Measurements from ENCODE around the gene TBC1D8. TPM values are rescaled to one million over a fixed set of nuclear protein-coding genes. Genes with fewer than 3 reads are reported as not detected.

TBC1D8 gene
- total RNA-seq, 1 experiment from 2014 or later, result 48.1 TPM

DNA sequence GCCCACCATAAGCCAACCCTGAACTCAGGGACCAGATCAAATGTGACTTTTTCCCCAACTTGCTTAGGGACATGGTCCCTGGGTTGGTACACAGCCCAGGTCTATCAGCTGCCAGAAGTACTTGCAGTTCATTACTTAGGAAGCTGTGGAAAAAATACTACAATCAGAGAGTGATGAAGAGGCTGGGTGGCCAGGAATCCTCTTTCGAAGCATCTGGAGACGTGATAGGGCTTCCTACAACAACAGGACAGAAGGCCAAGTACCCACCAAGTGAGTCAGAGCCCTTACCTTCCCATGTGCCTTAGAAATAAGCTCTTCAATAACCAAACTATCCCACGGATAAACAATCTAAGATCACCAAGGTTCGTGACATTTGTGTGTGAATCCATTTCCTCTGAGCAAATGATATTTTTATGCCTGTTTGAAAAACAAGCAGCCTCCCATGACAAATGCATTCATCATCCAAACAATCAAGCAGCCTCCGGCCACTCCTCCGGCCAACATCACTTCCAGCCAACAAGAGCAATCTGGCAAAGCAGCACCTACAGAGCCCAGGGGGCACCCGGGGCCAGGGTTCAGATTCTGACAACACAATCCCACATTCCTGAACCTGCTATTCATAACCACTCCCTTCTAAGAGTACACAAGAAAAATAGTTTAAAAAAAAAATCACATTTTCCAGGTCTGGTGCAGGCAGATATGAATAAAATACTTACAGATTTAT lies 26.4 kb downstream of the TBC1D8 start:
- peak; percentile 98 for DNase-seq (ENCODE audit: unreplicated experiment)
- peaks cover 7% of the 10 kb centered on the region for H3K9me3 Mint-ChIP-seq (ENCODE audit: unreplicated experiment)
- no TSS peak for BruUV-seq (replicated peaks)
- peak overlapping the region; percentile 64 for H3K4me3 Mint-ChIP-seq (ENCODE audit: unreplicated experiment)
- POLR2A ChIA-PET, result interaction anchor here (0.6 to 10.8 kb wide), 21 partner anchors 11 to 563 kb away, joined by 3 to 275 read pairs (median 4); partner anchors contain the start of genes CNOT11 and TBC1D8
- peaks cover 71% of the 10 kb centered on the region for H3K4me1 Mint-ChIP-seq (ENCODE audit: insufficient read depth, unreplicated experiment)
- peak overlapping the region; percentile 96 for H3K27ac Mint-ChIP-seq (ENCODE audit: low read depth, unreplicated experiment)
- H3K36me3 Mint-ChIP-seq (ENCODE audit: insufficient read depth, unreplicated experiment), result peaks cover 29% of the 10 kb centered on the region
- intact Hi-C loops (cut with micrococcal nuclease), result loop anchor here (2.0 to 5.0 kb wide), 2 partner anchors 26 to 78 kb away; partner anchors contain the start of gene TBC1D8
- TF ChIP-seq, protein P1, sequence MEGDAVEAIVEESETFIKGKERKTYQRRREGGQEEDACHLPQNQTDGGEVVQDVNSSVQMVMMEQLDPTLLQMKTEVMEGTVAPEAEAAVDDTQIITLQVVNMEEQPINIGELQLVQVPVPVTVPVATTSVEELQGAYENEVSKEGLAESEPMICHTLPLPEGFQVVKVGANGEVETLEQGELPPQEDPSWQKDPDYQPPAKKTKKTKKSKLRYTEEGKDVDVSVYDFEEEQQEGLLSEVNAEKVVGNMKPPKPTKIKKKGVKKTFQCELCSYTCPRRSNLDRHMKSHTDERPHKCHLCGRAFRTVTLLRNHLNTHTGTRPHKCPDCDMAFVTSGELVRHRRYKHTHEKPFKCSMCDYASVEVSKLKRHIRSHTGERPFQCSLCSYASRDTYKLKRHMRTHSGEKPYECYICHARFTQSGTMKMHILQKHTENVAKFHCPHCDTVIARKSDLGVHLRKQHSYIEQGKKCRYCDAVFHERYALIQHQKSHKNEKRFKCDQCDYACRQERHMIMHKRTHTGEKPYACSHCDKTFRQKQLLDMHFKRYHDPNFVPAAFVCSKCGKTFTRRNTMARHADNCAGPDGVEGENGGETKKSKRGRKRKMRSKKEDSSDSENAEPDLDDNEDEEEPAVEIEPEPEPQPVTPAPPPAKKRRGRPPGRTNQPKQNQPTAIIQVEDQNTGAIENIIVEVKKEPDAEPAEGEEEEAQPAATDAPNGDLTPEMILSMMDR (IDR thresholded peaks at IDR 0.05; ENCODE audit: unreplicated experiment), result no peak
- H3K27me3 Mint-ChIP-seq (ENCODE audit: insufficient read depth, unreplicated experiment), result no peaks in the 10 kb centered on the region
- CTCF ChIA-PET, result interaction anchor here (0.6 to 5.5 kb wide), 9 partner anchors 10 to 81 kb away, joined by 3 to 40 read pairs (median 4); partner anchors contain the start of gene TBC1D8

GRCh38 chr2:101123795-101124471 lies 27.2 kb downstream of the TBC1D8 start:
- peaks cover 34% of the 10 kb centered on the region for H3K36me3 Mint-ChIP-seq (ENCODE audit: insufficient read depth, unreplicated experiment)
- TF ChIP-seq, protein P1 (IDR thresholded peaks at IDR 0.05; ENCODE audit: unreplicated experiment), result no peak
- no peak for DNase-seq (ENCODE audit: unreplicated experiment)
- H3K4me3 Mint-ChIP-seq (ENCODE audit: unreplicated experiment), result peak overlapping the region; percentile 64
- ChIA-PET CTCF (interaction anchor here (0.6 to 5.5 kb wide), 9 partner anchors 9 to 113 kb away, joined by 3 to 40 read pairs (median 3); partner anchors contain the start of gene TBC1D8), POLR2A (interaction anchor here (0.8 to 10.8 kb wide), 14 partner anchors 10 to 305 kb away, joined by 3 to 275 read pairs (median 6); partner anchors contain the start of genes CNOT11, RPL31 and TBC1D8)
- H3K4me1 Mint-ChIP-seq (ENCODE audit: insufficient read depth, unreplicated experiment), result peaks cover 79% of the 10 kb centered on the region
- H3K27ac Mint-ChIP-seq (ENCODE audit: low read depth, unreplicated experiment), result peak overlapping the region; percentile 96
- H3K9me3 Mint-ChIP-seq (ENCODE audit: unreplicated experiment), result peaks cover 7% of the 10 kb centered on the region
- intact Hi-C loops (cut with micrococcal nuclease), result loop anchor here (2.0 to 5.0 kb wide), 2 partner anchors 27 to 77 kb away; partner anchors contain the start of gene TBC1D8
- BruUV-seq (replicated peaks), result no TSS peak
- no peaks in the 10 kb centered on the region for H3K27me3 Mint-ChIP-seq (ENCODE audit: insufficient read depth, unreplicated experiment)

DNA sequence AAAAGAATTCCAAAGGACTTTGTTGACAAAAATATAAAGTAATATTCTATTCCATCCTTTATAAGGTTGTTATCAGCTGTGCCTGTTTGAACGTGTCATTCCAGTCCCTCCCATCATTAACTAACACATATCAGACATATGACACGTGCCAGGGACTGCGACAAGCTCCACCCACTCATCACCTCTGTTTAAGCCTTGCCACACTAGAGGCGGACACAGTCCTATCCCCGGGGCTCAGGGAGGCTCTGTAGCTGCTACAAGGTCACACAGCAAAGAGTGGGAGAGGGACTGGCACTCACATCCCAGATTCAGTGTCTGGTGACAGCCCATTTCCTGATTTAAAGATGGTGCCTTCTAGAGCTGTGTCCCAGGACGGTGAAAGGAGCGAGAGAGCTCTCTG lies 30.0 kb downstream of the TBC1D8 start:
- no peak overlapping the region for H3K4me3 Mint-ChIP-seq (ENCODE audit: unreplicated experiment)
- H3K27ac Mint-ChIP-seq (ENCODE audit: low read depth, unreplicated experiment), result peak overlapping the region; percentile 89
- intact Hi-C loops (cut with micrococcal nuclease), result loop anchor here (5.0 kb wide), 1 partner anchor 74 kb away; no protein-coding TSS in a partner anchor
- TF ChIP-seq, protein P1 (IDR thresholded peaks at IDR 0.05; ENCODE audit: unreplicated experiment), result no peak
- DNase-seq (ENCODE audit: unreplicated experiment), result peak; percentile 41
- H3K4me1 Mint-ChIP-seq (ENCODE audit: insufficient read depth, unreplicated experiment), result peaks cover 60% of the 10 kb centered on the region
- BruUV-seq (replicated peaks), result no TSS peak
- peaks cover 6% of the 10 kb centered on the region for H3K9me3 Mint-ChIP-seq (ENCODE audit: unreplicated experiment)
- no peaks in the 10 kb centered on the region for H3K27me3 Mint-ChIP-seq (ENCODE audit: insufficient read depth, unreplicated experiment)
- CTCF ChIA-PET, result interaction anchor here (0.6 to 5.5 kb wide), 8 partner anchors 9 to 847 kb away, joined by 3 to 40 read pairs (median 5); partner anchors contain the start of gene TBC1D8
- peaks cover 33% of the 10 kb centered on the region for H3K36me3 Mint-ChIP-seq (ENCODE audit: insufficient read depth, unreplicated experiment)
- POLR2A ChIA-PET, result interaction anchor here (0.9 to 10.8 kb wide), 15 partner anchors 7 to 559 kb away, joined by 3 to 275 read pairs (median 5); partner anchors contain the start of genes PDCL3, RPL31 and TBC1D8
